A673 (cell line): ENCODE measurements around the gene DPCD. TPM values are rescaled to one million over a fixed set of nuclear protein-coding genes. Genes with fewer than 3 reads are reported as not detected.
A peak's percentile ranks its signal among the peaks of the same experiment; 100 is the strongest.
"Not testable (repeated sequence)": the region's sequence is repeated elsewhere in the genome, so short reads cannot be mapped to it uniquely, and the experiment has no call there.

Experiments used
- BruUV-seq: library from RNA; stranded (reverse); fragments of 400-500 nt; replicated peaks from 2 replicates; lab custom pipeline; 2021; lab: Mats Ljungman, UMichigan
- CTCF ChIA-PET: fragments of 300-600 bp; sonication (Branson Sonifier 250); formaldehyde crosslinking; loops from one replicate; lab custom pipeline; 2022; ENCODE audit warnings: antibody characterized with exemption; lab: Charles Lee
- POLR2A ChIA-PET: fragments of 300-600 bp; sonication (Branson Sonifier 250); formaldehyde crosslinking; loops from one replicate; lab custom pipeline; 2022; ENCODE audit warnings: antibody characterized with exemption; ENCODE audit not compliant: low non-redundant PET; lab: Charles Lee
- DNase-seq: peaks from one replicate; pipeline ENCODE4 v3.0.0-alpha.2; 2015; ENCODE audit warnings: low spot score
- H3K27ac ChIP-seq: fragments of 200-600 bp; sonication (generic); 2 replicates; pipeline ENCODE4 v1.5.1; 2016; ENCODE audit warnings: mixed run types, low read depth, mild to moderate bottlenecking, mixed read lengths, antibody characterized with exemption, low read length; ENCODE audit not compliant: poor library complexity, severe bottlenecking
- H3K27me3 ChIP-seq: fragments of 200-600 bp; sonication (generic); replicated peaks from 2 replicates; pipeline ENCODE4 v1.6.1; 2017; ENCODE audit warnings: mixed run types, low read depth, mild to moderate bottlenecking, mixed read lengths, antibody characterized with exemption, low read length; ENCODE audit not compliant: insufficient read depth, poor library complexity
- H3K36me3 ChIP-seq: fragments of 200-600 bp; sonication (generic); 2 replicates; pipeline ENCODE4 v1.6.1; 2016; ENCODE audit warnings: mixed run types, mild to moderate bottlenecking, mixed read lengths, antibody characterized with exemption, low read length; ENCODE audit not compliant: insufficient read depth, poor library complexity, severe bottlenecking
- H3K4me1 ChIP-seq: fragments of 200-600 bp; sonication (generic); 2 replicates; pipeline ENCODE4 v1.6.1; 2017; ENCODE audit warnings: mixed run types, mild to moderate bottlenecking, mixed read lengths, antibody characterized with exemption, low read length; ENCODE audit not compliant: insufficient read depth, poor library complexity, severe bottlenecking
- H3K4me3 ChIP-seq: fragments of 200-600 bp; sonication (generic); 2 replicates; pipeline ENCODE4 v1.5.1; 2016; ENCODE audit warnings: low read depth, mixed run types, mild to moderate bottlenecking, mixed read lengths, low read length; ENCODE audit not compliant: poor library complexity, severe bottlenecking
- H3K9me3 ChIP-seq: fragments of 200-600 bp; sonication (generic); 2 replicates; pipeline ENCODE4 v1.6.1; 2016; ENCODE audit warnings: mixed run types, low read depth, mild to moderate bottlenecking, mixed read lengths, antibody characterized with exemption, low read length; ENCODE audit not compliant: poor library complexity, severe bottlenecking
- EZH2 ChIP-seq: fragments of 200-600 bp; sonication (generic); IDR thresholded peaks from 2 replicates; pipeline ENCODE4 v1.6.1; 2017; ENCODE audit warnings: borderline replicate concordance, low read depth, mild to moderate bottlenecking, mixed read lengths, antibody characterized with exemption, low read length; ENCODE audit not compliant: poor library complexity, severe bottlenecking
- intact Hi-C: fragments of 100-400 bp; cut with micrococcal nuclease; formaldehyde crosslinking; loops from one replicate; pipeline ENCODE4 v1.10.0; 2022; ENCODE audit not compliant: unreplicated experiment
- total RNA-seq: library from RNA; stranded (reverse); gene quantifications from 2 replicates; pipeline ENCODE4 v1.2.3, GENCODE V29; 2021
- TF ChIP-seq, protein P1 (sequence below): fragments of 300-800, 200-600 bp; sonication (generic); conservative IDR thresholded peaks from 2 replicates; pipeline ENCODE4 v1.5.1; 2017; ENCODE audit warnings: low read depth, mild to moderate bottlenecking, antibody characterized with exemption, low read length, moderate library complexity, mixed read lengths

The DPCD gene
- total RNA-seq, 1 experiment from 2014 or later = 32.5 TPM

- peaks cover 7% of the 10 kb centered on the region for H3K36me3 ChIP-seq
- peaks cover 7% of the 10 kb centered on the region for H3K4me1 ChIP-seq
- H3K9me3 ChIP-seq = no peaks in the 10 kb centered on the region
- H3K27me3 ChIP-seq = no peaks in the 10 kb centered on the region
- ChIA-PET POLR2A (no interaction called here), CTCF (no interaction called here)
- DNase-seq = no peak
- TF ChIP-seq, protein P1, sequence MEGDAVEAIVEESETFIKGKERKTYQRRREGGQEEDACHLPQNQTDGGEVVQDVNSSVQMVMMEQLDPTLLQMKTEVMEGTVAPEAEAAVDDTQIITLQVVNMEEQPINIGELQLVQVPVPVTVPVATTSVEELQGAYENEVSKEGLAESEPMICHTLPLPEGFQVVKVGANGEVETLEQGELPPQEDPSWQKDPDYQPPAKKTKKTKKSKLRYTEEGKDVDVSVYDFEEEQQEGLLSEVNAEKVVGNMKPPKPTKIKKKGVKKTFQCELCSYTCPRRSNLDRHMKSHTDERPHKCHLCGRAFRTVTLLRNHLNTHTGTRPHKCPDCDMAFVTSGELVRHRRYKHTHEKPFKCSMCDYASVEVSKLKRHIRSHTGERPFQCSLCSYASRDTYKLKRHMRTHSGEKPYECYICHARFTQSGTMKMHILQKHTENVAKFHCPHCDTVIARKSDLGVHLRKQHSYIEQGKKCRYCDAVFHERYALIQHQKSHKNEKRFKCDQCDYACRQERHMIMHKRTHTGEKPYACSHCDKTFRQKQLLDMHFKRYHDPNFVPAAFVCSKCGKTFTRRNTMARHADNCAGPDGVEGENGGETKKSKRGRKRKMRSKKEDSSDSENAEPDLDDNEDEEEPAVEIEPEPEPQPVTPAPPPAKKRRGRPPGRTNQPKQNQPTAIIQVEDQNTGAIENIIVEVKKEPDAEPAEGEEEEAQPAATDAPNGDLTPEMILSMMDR = no peak
- no peak for TF ChIP-seq EZH2
- intact Hi-C loops = no loop called here
- BruUV-seq = no TSS peak
- no peak overlapping the region for H3K4me3 ChIP-seq
- no peak overlapping the region for H3K27ac ChIP-seq
These were observed 2.3 kb upstream of the DPCD start for GRCh38 chr10:101585841-101586240.

DNA sequence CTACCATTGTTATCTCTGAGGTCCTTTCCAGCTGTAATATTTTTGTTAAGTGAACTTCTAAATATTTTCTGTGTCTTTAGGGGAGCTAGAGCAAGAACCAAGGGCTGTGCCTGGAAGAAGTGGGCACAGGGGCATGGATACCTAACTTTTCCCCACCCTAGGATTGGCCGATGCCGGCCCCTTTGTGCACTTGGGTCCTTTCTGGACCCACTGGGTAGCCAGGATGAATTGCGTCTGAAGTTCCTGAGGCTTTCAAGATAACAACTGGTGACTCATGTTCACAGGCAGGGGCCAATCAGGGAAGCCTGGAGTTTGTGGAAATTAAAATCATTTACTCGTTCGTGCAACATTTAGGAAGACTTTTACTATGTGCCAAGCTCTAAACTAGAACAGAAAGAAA lies 758 bp downstream of the DPCD start:
- POLR2A ChIA-PET = no interaction called here
- DNase-seq = no peak
- CTCF ChIA-PET = no interaction called here
- Histone ChIP-seq H3K27me3 (no peaks in the 10 kb centered on the region), H3K27ac (no peak overlapping the region), H3K9me3 (no peaks in the 10 kb centered on the region), H3K4me1 (peaks cover 7% of the 10 kb centered on the region), H3K4me3 (peak overlapping the region; percentile 77), H3K36me3 (no peaks in the 10 kb centered on the region)
- TF ChIP-seq, protein P1 = no peak
- no peak for TF ChIP-seq EZH2
- intact Hi-C loops = no loop called here
- no TSS peak for BruUV-seq

GRCh38 chr10:101593331-101593730 lies 5.2 kb downstream of the DPCD start:
- DNase-seq, BruUV-seq, H3K4me1 ChIP-seq, H3K27ac ChIP-seq, H3K27me3 ChIP-seq, H3K36me3 ChIP-seq, POLR2A ChIA-PET, H3K4me3 ChIP-seq, H3K9me3 ChIP-seq, intact Hi-C loops, CTCF ChIA-PET: not testable (repeated sequence)
